Measurements from ENCODE around the gene EXOC4.

EXOC4 gene

GRCh38 chr7:134037991-134038390 lies 785.1 kb downstream of the EXOC4 start:
- no peak for DNase-seq (ENCODE audit: low read depth)

- no peak for DNase-seq (ENCODE audit: low read depth)
These were observed 788.1 kb downstream of the EXOC4 start for GRCh38 chr7:134040988-134041387.

DNA sequence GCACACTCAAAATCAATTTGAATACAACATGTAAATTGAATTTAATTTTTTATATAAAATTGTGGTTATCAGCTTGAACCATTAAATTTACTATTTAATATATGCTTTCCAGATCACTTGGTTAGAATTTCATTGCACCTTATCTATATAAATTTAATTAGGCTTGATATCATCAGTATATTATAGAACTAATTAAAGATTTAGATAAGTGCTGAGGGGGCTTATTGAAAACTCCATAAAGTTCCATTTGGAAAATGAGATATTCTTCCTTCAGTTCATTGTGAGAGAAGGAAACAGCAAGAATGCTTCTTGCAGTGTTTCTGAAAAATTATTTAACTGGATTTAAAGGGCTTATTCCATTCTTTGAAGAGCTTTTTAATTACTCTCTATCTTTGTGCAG lies 788.6 kb downstream of the EXOC4 start:
- no peak for DNase-seq (ENCODE audit: low read depth)

- no peak for DNase-seq (ENCODE audit: low read depth)
These were observed 789.4 kb downstream of the EXOC4 start for GRCh38 chr7:134042307-134042706.

DNA sequence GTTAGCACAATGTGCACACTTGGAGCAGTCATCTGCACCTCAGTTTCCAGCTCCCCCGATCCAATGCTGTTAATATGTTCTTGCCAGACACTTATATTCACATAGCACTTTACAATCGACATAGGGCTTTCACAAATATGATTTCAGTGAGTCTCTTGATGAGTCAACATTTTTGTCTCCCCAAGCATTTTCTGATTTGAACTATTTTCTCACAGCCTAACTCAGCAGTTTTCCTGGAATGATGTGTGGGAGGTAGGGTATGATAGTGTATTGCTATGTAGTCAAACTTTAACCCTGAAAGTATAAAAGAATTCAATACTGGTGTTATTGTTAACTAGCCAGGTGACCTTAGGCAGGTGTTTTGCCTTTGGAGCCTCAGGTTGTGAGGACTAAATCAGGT lies 791.8 kb downstream of the EXOC4 start:
- DNase-seq (ENCODE audit: low read depth), result no peak

- no peak for DNase-seq (ENCODE audit: low read depth)
These were observed 792.8 kb downstream of the EXOC4 start for GRCh38 chr7:134045716-134046115.

DNA sequence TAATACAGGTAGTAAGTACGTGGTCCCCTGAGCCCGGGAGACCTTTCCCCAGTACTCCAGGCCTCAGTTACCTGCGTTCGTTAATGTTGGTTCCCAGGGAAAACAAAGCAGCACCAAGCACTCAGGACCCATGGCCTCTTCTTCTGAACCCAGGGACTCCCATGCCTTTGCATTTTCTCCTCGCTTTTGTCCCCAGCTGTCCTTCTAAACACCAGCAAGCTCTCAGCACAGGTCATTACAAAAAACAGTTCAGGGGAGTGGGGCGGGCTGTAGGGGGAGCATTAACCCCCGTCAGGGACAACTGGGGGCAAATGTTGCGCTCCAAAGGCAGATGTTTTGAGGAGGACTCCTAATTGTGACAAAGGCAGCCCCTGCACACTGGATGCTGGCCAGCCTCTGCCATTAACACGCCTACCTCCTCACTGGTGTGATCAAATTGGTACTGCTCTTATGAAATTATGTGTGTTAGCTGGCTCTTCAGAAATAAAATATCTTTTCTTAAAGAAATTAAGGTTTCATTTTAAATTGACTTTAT lies 793.8 kb downstream of the EXOC4 start:
- DNase-seq (ENCODE audit: low read depth), result no peak

- DNase-seq (ENCODE audit: low read depth), result no peak
These were observed 794.8 kb downstream of the EXOC4 start for GRCh38 chr7:134047675-134048074.

DNA sequence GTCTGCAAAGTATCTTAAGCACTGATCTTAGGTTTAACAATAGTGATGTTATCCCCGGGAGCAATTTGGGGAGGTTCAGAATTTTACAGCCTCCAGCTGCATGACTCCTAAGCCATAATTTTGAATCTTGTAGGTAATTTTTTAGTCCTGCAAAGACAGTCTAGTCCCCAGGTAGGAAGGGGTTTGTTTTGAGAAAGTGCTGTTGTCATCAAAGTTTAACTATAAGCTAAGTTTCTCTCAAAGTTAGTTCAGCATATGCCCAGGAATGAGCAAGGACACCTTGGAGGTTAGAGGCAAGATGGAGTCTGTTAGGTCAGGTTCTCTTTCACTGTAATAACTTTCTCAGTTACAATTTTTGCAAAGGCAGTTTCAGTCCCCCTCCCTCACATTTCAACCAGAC lies 795.3 kb downstream of the EXOC4 start:
- no peak for DNase-seq (ENCODE audit: low read depth)

DNA sequence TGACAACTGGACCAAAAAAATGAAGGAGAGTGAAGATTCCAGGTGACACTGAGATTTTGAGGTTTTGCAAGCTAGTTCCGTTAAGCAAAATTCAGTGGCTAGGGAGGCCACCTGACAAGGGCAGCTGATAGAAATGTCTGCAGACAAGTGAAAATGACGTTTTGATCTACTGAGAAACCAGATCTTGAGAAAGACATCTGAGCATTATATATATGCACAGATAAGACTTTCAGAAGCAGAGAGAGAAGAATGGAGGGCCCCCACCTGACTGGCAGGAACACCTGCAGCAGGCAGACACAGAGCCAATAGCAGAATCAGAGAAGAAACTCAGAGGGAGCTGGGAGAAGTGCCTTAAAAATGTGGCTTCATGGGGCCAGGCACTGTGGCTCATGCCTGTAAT lies 798.1 kb downstream of the EXOC4 start:
- DNase-seq (ENCODE audit: low read depth), result no peak

DNA sequence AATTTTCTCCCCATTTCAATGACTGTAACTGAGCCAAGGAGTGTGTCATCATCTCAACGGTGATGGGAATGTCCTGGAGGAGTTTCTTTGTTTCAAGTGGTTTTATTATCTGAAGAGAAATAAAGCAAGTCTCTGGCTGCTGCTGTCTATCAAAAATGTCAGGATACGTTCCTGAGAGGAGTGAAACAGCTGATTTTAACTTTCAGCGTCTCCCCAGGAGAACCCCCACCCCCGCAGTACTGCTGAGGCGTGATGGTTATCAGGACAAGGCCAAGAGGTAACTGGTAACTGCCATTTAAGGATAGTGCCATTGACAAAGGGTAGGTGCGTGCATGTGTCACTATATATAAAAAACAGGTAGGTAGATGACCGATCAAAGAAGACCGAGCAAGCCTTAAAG lies 803.9 kb downstream of the EXOC4 start:
- no peak for DNase-seq (ENCODE audit: low read depth)

DNA sequence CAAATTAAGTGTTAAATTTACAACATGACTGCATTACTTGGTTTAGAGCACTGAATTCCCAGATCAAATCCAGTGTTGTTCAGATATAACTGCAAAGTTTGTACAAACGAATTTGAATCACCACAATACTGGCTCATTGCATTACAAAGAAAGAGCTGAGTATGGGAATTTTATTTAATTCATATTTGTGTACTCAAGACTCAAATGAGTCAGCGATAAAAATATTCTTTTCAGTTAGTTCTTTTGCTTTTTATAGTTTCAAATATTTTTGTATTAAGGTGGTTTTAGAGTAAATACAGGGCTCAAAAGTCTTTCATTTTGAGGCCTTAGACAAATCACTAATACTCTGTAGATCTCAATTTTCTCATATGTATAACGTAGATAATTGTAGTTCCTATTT lies 805.6 kb downstream of the EXOC4 start:
- no peak for DNase-seq (ENCODE audit: low read depth)

- no peak for DNase-seq (ENCODE audit: low read depth)
These were observed 806.1 kb downstream of the EXOC4 start for GRCh38 chr7:134058980-134059379.

DNA sequence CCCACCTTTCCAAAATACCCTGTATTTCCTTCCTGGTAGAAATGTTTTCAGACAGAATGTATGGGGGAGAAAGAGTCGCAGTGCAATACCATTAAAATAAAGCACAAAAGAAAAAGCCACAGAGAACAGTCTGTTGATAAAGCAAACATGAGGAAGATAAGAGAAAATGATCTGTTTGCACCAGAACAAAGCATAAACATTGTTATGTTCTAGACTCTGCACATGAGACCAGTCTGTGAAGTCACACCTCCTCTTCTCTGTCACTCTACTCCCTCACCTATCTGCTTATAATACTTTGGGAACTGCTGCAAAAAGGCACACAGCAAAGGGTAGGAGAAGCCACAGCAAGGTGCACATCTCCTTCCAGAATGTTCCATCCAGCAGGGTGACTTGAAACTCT lies 807.0 kb downstream of the EXOC4 start:
- no peak for DNase-seq (ENCODE audit: low read depth)

GRCh38 chr7:134060874-134061273 lies 808.0 kb downstream of the EXOC4 start:
- DNase-seq (ENCODE audit: low read depth), result no peak

GRCh38 chr7:134062460-134062859 lies 809.6 kb downstream of the EXOC4 start:
- no peak for DNase-seq (ENCODE audit: low read depth)

- DNase-seq (ENCODE audit: low read depth), result no peak
These were observed 812.5 kb downstream of the EXOC4 start for GRCh38 chr7:134065415-134065814.

DNA sequence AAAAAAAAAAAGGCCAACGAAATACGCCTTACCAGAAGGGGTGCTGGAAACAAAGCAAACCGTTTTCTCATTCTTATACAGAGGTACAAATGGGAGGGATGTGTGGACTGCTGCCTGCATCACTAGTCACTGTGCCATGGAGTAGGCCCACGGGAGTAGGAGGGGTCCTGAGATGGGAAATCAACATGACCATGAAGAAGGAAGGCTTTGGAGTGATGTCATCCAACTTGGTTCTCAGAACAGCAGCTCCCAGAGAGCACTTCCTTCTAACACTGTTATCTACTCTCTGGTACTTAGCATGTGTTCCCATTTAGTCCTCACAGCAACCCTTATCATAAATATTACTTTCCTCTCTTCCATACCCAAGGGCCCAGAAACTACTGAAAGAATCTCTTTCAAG lies 814.3 kb downstream of the EXOC4 start:
- no peak for DNase-seq (ENCODE audit: low read depth)

DNA sequence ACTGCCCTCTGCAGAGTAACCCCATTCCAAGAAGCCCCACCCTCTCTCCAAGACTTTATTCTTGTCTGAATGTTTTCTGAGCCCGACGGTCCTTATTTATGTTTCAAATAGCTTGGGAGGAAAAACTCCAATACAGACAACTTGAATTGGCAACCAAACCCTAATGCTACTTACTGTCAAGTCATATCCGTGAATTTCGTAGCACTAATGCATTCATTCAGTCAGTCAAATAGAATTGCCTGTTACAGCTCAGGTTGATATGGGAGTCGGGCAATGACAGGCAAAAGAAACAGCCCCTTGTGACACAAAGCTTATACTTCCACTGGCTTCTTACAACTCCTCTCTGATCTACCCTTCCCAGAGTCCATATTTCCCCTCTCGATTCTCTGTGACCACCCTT lies 815.8 kb downstream of the EXOC4 start:
- DNase-seq (ENCODE audit: low read depth), result no peak

GRCh38 chr7:134069187-134069586 lies 816.3 kb downstream of the EXOC4 start:
- DNase-seq (ENCODE audit: low read depth), result no peak

DNA sequence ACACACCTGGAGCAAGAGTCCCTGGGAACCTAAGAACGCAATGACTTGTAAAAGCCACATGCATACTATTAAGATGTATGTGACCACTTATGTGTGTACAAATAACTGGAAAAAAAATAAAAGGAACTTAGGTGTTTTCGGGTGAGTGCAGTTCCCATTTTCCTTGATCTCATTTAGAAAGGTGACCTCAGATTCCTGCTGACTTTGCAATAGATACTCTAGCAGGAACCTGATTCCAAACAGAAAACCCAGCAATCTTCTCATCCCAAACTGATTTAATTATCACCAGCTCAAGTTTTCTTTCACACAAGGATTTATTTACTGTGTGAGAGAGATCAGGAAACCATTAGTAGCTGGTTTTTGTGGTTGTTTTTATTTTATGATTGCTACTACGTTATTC lies 817.8 kb downstream of the EXOC4 start:
- DNase-seq (ENCODE audit: low read depth), result no peak

- DNase-seq (ENCODE audit: low read depth), result no peak
These were observed 818.8 kb downstream of the EXOC4 start for GRCh38 chr7:134071355-134072331.

- DNase-seq (ENCODE audit: low read depth), result no peak
These were observed 820.4 kb downstream of the EXOC4 start for GRCh38 chr7:134073276-134073675.

DNA sequence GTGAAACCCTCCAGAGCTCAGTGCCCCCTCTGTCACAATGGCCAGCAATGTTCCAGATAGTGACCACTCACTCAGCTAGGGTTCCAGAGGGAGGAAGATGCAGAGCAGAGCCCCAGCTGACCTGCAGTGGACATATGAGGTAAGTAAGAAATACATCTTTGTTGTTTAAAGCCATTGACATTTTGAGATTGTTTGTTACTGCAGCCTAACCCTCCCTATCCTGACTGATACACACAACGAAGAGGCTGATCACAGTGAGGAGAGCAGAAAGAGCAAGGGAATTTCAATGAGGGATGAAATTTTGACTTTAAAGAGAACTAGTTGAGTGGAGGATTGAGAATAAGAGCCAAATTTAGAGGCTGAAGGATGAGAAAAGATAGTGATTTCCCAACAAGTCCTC lies 822.9 kb downstream of the EXOC4 start:
- no peak for DNase-seq (ENCODE audit: low read depth)
